ENCODE data around the gene HBD.

HBD gene

DNA sequence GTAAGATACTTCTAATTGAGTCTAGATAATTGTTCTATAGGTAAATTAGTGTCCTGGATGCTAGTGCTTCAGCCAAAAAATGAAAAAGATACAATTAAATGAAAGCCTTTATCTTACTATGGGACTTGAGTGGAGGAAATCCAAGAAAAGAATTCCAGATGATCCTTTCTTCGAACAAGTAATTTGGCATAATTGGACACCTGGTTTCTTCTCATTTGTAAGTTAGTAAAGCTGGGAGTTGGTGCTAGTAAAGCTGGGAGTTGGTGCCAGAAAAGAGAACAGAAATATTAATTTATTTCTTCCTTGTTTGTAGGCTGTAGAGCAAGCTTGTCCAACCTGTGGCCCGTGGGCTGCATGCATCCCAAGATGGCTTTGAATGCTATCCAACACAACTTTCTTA lies 46.1 kb downstream of the HBD start:
- no peak for DNase-seq (ENCODE audit: low read depth, low spot score)

Data from activated naive CD8-positive, alpha-beta T cell treated with anti-CD3 and anti-CD28 coated beads, Interleukin-2, amount 50 U/mL, for 16 hours (primary cell).